NCI-H2196 treated with DMSO at 0.1 percent for 48 hours (cell line): ENCODE results near the gene MYLK3.

ENCODE experiments used
- DNase-seq: peaks from one replicate; lab custom pipeline; 2025; ENCODE audit not compliant: unreplicated experiment; lab: John Stamatoyannopoulos, UW

The MYLK3 gene

GRCh38 chr16:46759309-46759708, 11.2 kb upstream of the MYLK3 start:
- DNase-seq = no peak

DNA sequence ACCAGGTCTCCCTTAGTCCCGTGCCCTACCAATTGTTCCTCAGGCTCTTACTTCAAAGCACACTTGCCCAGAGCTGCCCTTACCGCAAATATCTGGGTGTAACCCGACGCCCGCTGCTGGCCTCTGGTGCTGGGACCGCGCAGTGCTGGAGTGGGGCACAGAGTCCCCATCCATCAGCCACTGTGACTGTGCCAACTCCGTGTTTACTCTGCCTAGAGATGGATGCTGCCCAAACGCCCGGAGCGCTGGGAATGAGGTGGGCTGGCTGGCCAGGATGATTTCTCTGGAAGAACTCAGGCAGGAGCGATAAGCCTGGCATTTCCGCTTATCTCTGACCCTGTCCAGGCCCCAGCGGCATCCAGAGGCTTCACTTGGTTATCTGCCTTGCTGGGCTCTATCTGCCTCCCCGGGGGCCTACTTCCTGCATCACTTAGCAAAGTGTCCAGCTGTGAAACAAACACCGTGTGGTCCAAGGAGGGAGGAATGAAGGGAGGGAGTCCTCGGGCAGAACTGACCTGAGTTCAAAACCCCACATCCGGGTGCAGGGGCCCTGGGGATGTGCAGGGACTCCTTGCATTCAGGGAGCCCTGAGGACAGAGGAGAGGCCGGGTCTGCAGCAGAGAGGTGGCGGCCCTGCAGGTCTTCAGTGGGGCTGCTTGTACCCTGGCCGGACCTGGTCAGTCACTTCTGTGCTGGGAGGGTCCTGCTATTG, 9.4 kb upstream of the MYLK3 start:
- no peak for DNase-seq

DNA sequence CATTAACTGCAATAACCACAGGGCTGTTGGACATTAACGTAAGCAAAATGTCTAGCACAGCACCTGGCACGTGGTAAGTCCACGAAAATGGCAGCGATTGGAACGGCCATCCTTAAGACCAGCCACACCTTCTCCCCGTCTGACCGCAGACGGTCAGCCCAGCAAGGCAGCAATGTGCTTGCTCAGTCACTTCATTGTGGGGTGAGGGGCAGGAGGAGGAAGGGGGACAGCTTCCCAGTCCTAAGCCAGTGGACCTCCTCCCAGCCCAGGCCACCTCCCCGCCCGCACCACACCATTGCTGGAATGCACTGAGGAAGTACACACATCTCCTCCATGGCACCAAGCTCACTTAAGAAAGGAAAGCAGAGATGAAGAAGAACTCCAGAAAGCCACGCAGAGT, 8.6 kb upstream of the MYLK3 start:
- DNase-seq = no peak

DNA sequence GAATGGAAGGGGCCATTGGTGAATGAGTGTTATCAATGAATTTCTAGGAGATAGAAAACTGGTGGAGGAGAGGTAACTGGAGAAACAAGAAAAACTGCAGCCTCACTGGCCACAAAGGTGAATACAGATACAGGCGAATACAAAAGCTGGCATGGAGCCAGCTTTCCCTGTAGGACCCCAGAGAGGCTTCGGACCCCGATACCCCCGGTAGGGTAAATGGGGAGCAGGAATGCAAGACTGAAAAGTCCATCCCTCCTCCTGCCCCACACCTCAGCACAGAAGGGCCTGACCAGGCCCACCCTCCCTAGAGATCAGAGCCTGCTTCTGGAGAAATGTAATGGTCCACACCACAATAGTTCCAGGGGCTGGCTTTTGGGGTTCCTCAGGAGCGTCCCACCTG, 4.9 kb upstream of the MYLK3 start:
- DNase-seq = no peak

GRCh38 chr16:46751381-46751780, 3.2 kb upstream of the MYLK3 start:
- DNase-seq = no peak

GRCh38 chr16:46748775-46749705, 896 bp upstream of the MYLK3 start:
- DNase-seq = no peak

DNA sequence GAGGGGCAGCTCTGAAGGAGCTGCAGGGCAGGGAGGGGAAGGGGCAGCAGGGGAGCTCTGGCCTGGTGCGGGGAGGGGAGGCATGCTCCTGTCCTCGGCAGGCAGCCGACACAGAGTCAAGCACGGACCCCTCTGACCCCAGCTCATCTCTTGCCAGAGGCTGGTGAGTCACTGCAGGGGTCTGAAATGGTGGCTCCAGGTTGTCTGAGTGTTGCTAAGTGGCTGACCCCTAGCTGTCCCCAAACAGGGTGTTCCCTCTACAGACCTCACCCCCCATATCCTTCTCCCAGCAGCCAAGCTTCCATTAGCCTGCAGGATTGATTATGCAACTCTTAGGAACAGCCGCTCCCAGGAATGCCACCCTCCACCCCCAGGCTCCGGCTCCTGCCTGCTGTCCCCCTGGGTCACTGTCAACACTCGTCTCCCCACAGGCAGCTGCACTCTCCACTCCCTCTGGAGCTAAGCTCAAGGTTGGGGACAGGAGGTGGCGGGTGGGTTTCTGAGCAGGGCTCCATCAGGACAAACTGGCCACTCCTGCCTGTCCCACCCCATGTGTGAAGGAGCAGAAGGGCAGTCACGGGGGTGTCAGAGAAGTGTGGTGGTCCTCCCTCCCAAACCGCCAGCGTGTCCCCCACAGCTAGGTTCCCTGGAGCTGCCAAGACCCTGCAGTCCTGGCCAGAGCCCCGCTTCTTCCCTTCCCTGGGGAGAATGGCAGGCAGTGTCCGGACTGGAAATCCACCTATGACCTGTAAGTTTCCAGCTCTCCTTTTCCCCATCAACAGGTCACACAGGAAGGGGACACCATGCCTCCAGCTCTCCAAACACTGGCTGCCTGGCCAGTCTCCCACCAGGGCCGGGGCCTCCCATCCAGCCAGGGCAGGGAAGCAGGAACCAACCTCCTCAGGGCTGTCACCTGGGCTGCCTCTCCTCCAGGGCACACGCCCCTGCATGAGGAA, 1.0 kb downstream of the MYLK3 start:
- DNase-seq = no peak

DNA sequence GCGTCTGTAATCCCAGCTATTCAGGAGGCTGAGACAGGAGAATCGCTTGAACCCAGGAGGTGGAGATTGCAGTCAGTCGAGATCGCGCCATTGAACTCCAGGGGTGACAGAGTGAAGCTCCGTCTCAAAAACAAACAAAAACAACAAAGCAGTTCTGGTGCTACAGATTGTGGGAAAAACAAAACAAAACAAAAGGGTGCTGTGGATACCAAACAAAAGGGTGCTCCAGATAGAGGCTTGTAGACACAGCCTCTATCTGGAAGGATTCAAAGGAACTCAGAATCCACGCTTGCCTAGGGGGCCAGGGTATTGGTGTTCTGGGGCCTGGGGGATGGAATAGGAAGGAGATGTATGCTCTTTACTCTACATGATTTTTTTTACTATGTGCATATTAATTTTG, 2.5 kb downstream of the MYLK3 start:
- no peak for DNase-seq

DNA sequence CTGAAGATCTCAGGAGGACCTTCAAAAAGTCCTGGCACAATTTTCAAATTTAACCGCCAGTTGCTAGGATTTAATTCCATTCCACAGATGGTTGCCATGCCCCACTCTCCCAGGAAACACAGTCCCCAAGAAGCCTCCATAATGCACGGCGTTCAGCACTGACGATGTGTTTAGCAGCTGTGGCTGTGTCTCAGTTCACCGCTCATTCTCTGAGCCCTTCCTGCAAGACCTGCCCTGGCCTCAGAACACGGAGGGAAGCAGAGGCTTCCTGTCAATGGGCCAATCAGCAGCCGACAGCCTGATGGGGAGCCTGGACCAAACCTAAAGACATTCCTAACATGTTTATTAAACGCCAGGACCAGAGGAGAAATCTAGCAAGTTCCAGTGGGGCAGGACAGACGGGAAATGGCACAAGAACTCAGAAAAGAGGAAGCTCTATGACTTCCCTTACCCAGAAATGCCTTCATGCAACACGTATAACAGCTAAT, 4.9 kb downstream of the MYLK3 start:
- no peak for DNase-seq

DNA sequence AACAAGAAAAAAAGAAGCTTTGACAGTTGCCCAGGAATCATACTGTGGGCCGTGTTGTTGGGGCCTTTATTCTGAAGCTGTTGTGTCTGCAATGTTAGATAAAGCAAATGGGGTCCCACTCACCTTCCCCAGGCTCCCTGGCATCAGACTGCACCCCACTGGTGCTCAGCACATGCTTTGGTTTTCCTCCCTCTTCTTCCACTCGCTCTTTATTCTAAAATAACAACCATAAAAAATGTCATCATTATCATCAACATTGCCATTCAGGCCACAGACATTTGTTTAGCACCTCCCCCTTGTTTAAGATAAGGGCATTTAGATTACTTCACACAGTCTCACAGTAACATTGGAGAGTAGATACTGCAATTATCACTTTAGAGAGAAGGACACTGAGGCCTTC, 8.2 kb downstream of the MYLK3 start:
- DNase-seq = no peak

DNA sequence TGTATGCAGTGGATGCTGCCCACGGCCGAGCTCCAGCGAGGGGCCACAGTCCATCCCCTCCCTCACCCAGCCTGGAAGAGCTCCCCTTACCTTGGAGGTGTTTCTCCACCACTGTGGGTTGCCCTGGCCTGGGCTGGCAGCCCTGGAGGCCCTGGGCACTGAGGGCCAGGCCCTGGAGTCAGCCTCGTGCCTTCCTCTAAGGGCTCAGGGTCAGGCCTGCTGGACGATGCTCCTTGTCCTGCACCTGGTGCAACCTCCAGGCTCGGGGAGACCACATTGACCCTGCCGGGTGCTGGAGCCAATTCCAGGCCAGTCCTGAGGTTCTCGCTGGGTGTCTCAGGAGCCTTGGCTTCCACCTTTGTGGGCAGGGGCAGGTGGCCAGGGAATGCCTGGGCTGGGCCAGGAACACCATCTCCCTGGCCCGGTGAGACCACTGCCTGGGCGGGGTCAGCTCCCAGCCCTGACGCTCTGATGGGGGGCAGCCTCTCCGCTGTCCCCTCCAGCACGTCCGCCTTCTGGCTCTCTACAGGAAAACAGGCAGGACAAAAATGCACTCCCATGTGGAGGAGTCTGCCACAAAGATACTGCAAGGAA, 10.4 kb downstream of the MYLK3 start:
- no peak for DNase-seq

DNA sequence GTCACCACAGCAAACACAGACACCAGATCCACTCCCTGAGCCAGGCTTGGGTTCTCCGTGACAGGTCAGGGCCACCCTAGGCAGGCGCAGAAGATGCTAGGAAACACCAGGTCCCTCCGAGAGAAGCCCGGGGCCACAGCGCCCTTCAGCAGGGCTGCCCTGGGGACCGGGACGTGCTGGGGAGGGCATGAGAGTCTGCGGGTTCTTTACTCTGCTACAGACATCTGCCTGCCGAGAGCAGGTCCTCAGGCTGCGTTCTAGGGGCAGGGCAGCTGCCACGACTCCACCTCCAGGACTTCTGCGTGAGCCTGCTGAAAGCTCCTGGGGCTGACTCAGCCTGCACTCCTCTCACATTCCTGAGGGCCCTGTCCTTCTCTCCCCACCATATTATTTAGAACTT, 11.4 kb downstream of the MYLK3 start:
- no peak for DNase-seq

DNA sequence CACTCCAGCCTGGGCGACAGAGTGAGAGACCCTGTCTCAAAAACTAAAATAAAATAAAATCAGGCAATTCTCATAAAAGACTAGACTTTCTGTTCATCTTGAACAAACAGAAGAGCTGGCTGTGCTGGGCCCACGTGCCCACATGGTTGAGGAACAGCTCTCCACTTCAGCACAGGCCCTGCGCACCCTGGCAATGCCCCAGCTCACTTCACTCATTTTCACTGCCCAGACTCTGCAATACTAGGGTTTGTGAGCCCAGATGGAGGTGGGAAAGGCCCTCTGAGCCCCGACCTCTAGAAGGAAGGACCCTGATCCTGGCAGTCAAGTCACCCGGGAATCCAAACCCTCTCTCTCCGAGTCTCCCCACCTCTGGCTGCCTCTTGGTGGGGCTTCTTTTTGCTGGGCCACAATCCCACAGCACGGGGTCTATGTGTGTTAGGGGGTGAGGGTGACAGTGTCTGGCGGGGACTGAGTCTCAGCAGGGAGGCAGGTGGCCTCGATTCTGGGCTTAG, 14.8 kb downstream of the MYLK3 start:
- DNase-seq = no peak

DNA sequence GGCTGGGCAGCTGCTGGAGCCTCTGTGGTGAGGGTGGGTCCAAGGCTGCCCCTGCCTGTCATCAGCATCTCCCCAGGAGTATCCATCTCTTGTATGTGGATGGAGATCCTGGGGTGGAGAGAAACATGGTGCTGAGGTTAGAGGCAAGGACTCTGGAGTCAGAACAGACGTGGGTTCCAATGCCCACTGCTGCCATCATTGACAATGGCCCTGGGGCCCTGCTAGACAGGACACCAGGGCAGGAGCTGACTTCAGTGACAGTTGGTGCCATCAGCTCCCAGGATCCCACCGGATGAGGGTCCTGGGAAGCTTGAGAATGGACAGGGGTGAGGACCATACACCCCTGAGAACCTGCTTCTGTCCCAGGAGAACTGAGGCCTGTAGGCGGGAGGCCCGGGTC, 15.6 kb downstream of the MYLK3 start:
- no peak for DNase-seq

GRCh38 chr16:46731691-46732555, 16.2 kb downstream of the MYLK3 start:
- no peak for DNase-seq

GRCh38 chr16:46730801-46731690, 17.1 kb downstream of the MYLK3 start:
- DNase-seq = no peak

- DNase-seq = no peak
Measured at GRCh38 chr16:46730126-46730525, 18.0 kb downstream of the MYLK3 start.

GRCh38 chr16:46729326-46729995, 18.7 kb downstream of the MYLK3 start:
- DNase-seq = no peak
